ENCODE measurements around the gene PRR27.

GRCh38 chr4:70133473-70133872 lies 20.6 kb upstream of the PRR27 start:
- TF ChIP-seq HOMEZ (CRISPR knock-in tag; IDR thresholded peaks at IDR 0.05) (no peak), GATAD2B (IDR thresholded peaks at IDR 0.05; ENCODE audit: borderline replicate concordance) (no peak), ZNF263 (CRISPR knock-in tag; IDR thresholded peaks at IDR 0.05; ENCODE audit: borderline replicate concordance) (no peak), KDM4B (IDR thresholded peaks at IDR 0.05; ENCODE audit: borderline replicate concordance in 2 of 2, low read depth in 1 of 2) (no peak), RFX5 (IDR thresholded peaks at IDR 0.05; ENCODE audit: low read depth, low read length) (no peak), MAFF (IDR thresholded peaks at IDR 0.05; ENCODE audit: low read length) (no peak), POLR2B (IDR thresholded peaks at IDR 0.05; ENCODE audit: low read depth, partially characterized antibody) (no peak)
- TF ChIP-seq, protein P1, sequence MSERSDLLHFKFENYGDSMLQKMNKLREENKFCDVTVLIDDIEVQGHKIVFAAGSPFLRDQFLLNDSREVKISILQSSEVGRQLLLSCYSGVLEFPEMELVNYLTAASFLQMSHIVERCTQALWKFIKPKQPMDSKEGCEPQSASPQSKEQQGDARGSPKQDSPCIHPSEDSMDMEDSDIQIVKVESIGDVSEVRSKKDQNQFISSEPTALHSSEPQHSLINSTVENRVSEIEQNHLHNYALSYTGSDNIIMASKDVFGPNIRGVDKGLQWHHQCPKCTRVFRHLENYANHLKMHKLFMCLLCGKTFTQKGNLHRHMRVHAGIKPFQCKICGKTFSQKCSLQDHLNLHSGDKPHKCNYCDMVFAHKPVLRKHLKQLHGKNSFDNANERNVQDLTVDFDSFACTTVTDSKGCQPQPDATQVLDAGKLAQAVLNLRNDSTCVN (CRISPR knock-in tag; IDR thresholded peaks at IDR 0.05): no peak
- TF ChIP-seq, protein P2, sequence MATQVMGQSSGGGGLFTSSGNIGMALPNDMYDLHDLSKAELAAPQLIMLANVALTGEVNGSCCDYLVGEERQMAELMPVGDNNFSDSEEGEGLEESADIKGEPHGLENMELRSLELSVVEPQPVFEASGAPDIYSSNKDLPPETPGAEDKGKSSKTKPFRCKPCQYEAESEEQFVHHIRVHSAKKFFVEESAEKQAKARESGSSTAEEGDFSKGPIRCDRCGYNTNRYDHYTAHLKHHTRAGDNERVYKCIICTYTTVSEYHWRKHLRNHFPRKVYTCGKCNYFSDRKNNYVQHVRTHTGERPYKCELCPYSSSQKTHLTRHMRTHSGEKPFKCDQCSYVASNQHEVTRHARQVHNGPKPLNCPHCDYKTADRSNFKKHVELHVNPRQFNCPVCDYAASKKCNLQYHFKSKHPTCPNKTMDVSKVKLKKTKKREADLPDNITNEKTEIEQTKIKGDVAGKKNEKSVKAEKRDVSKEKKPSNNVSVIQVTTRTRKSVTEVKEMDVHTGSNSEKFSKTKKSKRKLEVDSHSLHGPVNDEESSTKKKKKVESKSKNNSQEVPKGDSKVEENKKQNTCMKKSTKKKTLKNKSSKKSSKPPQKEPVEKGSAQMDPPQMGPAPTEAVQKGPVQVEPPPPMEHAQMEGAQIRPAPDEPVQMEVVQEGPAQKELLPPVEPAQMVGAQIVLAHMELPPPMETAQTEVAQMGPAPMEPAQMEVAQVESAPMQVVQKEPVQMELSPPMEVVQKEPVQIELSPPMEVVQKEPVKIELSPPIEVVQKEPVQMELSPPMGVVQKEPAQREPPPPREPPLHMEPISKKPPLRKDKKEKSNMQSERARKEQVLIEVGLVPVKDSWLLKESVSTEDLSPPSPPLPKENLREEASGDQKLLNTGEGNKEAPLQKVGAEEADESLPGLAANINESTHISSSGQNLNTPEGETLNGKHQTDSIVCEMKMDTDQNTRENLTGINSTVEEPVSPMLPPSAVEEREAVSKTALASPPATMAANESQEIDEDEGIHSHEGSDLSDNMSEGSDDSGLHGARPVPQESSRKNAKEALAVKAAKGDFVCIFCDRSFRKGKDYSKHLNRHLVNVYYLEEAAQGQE (IDR thresholded peaks at IDR 0.05; ENCODE audit: borderline replicate concordance): no peak
- TF ChIP-seq, protein P2 (CRISPR knock-in tag; IDR thresholded peaks at IDR 0.05; ENCODE audit: low read depth): no peak
